HCT116 (cell line): ENCODE data around the gene ADGRA1.

Experiments used
- EZH2 ChIP-seq: fragments of 200-600 bp; sonication (generic); IDR thresholded peaks from 2 replicates; pipeline ENCODE4 v1.6.1; 2017; ENCODE audit warnings: antibody characterized with exemption, mixed run types
- JUND ChIP-seq: IDR thresholded peaks from 2 replicates; pipeline ENCODE4 v1.6.1; 2012
- POLR2A ChIP-seq: IDR thresholded peaks from 2 replicates; pipeline ENCODE4 v1.7.0; 2011; ENCODE audit warnings: borderline replicate concordance; ENCODE audit not compliant: insufficient read depth, insufficient read length; ENCODE audit errors: extremely low read depth
- TF ChIP-seq, protein P1 (sequence below), 3 experiments: fragments of 200-600 bp in 1 of 3; sonication (generic) in 1 of 3; IDR thresholded peaks in 2 of 3; conservative IDR thresholded peaks in 1 of 3; 2 replicates each; pipeline ENCODE4 v1.5.1; 2012 to 2017; ENCODE audit warnings: low read depth in 2 of 3, low read length in 2 of 3, antibody characterized with exemption in 1 of 3, borderline replicate concordance in 1 of 3, control low read depth in 1 of 3, mild to moderate bottlenecking in 1 of 3, mixed read lengths in 1 of 3, mixed run types in 1 of 3, moderate library complexity in 1 of 3; ENCODE audit not compliant: insufficient read depth in 1 of 3
- TF ChIP-seq, protein P2 (sequence below): IDR thresholded peaks from 2 replicates; pipeline ENCODE4 v1.6.1; 2012

DNA sequence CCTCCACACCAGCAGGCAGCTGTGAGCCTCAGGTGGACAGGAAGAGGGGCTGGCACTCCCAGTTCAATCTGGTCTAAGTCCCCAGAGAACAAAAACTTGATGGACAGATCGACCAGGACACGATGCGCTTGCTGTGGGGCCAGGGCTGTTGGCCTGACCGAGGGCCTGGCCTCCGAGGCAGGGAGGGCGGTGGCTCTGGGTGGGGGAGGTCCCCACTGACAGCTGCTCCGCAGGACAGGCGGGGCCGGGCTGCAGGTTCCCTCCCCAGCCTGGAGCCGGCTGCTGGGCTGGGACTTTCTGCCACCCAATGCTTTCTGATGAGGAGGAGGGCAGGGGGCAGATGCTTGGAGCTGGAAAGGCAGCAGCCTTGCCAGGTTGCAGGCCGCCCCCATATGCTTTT is 37.4 kb upstream of the ADGRA1 start:
- TF ChIP-seq, protein P1, sequence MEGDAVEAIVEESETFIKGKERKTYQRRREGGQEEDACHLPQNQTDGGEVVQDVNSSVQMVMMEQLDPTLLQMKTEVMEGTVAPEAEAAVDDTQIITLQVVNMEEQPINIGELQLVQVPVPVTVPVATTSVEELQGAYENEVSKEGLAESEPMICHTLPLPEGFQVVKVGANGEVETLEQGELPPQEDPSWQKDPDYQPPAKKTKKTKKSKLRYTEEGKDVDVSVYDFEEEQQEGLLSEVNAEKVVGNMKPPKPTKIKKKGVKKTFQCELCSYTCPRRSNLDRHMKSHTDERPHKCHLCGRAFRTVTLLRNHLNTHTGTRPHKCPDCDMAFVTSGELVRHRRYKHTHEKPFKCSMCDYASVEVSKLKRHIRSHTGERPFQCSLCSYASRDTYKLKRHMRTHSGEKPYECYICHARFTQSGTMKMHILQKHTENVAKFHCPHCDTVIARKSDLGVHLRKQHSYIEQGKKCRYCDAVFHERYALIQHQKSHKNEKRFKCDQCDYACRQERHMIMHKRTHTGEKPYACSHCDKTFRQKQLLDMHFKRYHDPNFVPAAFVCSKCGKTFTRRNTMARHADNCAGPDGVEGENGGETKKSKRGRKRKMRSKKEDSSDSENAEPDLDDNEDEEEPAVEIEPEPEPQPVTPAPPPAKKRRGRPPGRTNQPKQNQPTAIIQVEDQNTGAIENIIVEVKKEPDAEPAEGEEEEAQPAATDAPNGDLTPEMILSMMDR (IDR thresholded peaks at IDR 0.05 in 2 of 3, conservative IDR thresholded peaks at IDR 0.05 in 1 of 3; ENCODE audit: borderline replicate concordance in 1 of 3, insufficient read depth in 1 of 3, low read depth in 2 of 3, low read length in 2 of 3) = no peak
- TF ChIP-seq EZH2 (no peak), POLR2A (no peak), JUND (no peak)
- TF ChIP-seq, protein P2, sequence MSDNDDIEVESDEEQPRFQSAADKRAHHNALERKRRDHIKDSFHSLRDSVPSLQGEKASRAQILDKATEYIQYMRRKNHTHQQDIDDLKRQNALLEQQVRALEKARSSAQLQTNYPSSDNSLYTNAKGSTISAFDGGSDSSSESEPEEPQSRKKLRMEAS = no peak
